LNCaP clone FGC (cell line): ENCODE data around the gene MAML2.

Source experiments
- DNase-seq: peaks from one replicate; pipeline ENCODE4 v3.0.0-alpha.2; 2011; ENCODE audit warnings: low read depth
- H3K4me3 ChIP-seq: 2 replicates; pipeline ENCODE4 v1.5.1; 2011; ENCODE audit warnings: mild to moderate bottlenecking, low read depth, low read length, control low read depth
- TF ChIP-seq, protein P1 (sequence below): IDR thresholded peaks from 2 replicates; pipeline ENCODE4 v1.5.1; 2012; ENCODE audit warnings: mild to moderate bottlenecking; ENCODE audit not compliant: control insufficient read depth, insufficient read depth; ENCODE audit errors: extremely low read depth

MAML2 gene

DNA sequence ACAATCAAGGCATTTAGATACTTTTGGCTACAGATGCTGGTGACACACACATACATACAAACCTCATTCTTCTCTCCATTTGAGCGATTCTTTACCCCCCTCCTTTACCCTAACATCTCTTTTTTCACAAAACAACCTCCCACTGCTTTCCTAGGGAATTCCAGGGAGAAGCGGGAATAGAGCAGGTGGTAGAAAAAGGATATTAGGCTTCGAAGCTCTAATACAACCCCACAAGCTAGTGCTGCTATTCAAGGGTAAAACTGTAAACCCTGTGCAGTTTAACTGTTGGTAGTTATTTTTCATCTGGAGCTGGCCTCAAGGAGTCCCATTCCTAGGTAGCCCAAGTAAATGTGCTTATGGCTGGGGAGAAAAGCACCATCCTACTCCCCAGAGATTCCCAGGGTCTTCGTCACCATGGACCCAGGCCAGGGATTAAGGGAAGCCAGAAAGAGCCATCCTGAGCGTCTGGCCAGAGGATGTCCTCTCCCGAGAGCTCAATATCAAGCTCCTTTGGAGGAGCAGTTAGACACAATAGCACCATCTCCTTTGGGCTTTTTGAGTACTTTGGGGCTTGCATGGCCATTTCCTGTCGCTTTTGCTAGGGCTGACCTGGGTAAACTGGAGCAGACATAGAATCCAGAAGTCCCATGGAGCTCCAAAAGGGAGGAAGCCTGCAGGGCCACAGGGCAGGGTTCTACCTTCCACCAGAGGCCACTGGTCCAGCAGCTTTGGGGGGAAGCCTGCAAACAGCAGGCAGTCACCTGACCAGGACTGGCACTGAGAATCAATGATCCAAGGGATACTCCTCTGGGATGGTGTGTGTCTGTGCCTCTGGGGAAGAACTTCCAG is 3.1 kb downstream of the MAML2 start:
- TF ChIP-seq, protein P1, sequence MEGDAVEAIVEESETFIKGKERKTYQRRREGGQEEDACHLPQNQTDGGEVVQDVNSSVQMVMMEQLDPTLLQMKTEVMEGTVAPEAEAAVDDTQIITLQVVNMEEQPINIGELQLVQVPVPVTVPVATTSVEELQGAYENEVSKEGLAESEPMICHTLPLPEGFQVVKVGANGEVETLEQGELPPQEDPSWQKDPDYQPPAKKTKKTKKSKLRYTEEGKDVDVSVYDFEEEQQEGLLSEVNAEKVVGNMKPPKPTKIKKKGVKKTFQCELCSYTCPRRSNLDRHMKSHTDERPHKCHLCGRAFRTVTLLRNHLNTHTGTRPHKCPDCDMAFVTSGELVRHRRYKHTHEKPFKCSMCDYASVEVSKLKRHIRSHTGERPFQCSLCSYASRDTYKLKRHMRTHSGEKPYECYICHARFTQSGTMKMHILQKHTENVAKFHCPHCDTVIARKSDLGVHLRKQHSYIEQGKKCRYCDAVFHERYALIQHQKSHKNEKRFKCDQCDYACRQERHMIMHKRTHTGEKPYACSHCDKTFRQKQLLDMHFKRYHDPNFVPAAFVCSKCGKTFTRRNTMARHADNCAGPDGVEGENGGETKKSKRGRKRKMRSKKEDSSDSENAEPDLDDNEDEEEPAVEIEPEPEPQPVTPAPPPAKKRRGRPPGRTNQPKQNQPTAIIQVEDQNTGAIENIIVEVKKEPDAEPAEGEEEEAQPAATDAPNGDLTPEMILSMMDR: no peak
- no peak for DNase-seq
- H3K4me3 ChIP-seq: no peak overlapping the region

DNA sequence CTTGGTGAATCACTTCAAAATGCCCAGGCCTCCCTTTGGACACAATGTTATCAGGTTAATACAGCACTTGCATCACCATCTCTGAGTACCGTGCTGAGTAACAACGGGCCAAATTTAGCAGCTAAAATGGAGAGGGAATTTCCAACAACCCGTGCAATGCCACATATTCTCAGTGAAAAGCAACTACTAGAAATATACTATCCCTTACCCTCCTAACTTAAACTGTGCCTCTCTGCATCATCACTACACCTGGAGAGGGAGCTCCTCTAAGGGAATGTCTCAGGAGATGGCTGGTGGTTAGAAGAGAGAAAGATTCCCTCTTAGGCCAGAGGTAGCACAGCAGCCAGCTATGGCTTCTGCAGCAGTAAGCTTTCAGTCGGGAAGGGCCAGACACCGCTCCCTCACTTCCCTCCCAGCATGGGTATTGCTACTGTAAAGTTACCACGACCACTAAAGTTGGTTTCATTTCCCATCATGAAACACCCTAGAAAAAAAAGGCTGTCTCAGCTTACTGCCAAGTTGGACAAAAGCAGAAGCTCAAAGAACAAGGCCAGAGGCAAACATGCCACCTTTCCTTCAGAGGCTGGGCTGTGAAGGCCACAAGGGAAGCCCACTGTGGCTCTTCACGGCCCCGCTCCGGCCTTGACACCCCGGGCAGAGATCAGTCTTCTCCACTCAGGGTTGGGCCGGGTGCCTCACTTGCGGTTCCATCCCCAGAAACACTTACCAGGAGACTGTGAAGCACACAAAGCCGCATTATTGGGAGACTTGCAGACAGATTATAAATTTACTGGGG is 3.9 kb downstream of the MAML2 start:
- TF ChIP-seq, protein P1: no peak
- DNase-seq: no peak
- no peak overlapping the region for H3K4me3 ChIP-seq

DNA sequence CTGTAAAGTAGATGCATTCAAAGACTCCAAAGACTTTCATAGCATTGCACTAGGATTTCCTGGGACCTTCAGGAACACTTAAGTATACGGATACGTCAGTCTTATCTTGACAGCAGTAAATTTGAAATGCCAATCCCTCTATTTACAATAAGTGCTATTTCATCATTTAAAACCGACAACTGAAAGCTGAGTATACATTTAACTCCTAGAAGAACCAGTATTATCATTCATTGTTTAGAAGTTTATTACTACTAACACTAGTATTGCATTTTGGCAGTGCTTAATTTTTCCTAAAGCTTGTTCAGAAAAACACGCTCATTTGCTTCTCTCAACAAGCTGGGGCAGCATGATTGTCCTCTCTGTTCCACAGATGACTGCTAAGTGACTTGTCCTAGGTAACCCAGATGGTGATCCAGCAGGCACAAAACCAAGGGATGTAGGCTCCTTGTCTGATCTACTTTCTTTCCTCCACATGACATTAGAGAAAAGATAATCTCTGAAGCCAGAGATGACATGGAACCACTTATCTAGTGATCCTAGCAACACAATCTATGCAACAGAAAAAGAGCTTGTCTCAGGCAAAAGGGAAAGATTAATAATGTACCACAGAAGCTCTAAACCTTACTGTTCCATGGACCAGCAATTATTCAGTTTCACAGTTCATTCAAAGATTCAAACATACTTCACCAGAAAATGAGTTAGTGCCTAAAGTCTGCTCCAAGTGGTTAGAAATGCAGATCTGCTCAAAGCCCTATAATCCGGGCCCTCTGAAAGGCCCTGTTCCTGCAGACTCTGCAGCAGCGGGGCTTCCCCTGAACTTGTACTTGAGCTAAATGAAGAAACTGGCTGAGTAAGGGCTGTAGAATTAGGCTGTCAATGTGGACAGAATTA is 5.2 kb downstream of the MAML2 start:
- DNase-seq: no peak
- TF ChIP-seq, protein P1: no peak
- H3K4me3 ChIP-seq: no peak overlapping the region

DNA sequence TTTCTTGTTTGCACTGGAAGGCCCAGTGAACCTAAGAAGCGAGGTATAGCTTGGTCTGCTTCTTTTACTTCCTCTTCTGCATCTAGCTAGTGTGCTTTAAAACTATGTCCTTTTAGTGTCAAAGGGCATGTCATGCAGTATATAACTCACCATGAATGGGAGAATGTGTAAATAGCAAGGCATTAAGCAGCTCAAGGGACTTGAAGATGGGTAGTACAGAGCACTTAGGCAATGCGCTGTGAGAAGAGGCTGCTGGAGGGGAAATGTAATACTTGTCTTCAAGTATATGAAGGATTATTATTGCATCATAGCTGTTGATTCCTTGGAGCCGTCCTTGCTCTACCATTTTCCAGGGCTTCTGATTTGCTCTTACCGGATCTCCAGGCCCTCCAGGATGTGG is 7.6 kb downstream of the MAML2 start:
- DNase-seq: no peak
- no peak overlapping the region for H3K4me3 ChIP-seq
- TF ChIP-seq, protein P1: no peak

DNA sequence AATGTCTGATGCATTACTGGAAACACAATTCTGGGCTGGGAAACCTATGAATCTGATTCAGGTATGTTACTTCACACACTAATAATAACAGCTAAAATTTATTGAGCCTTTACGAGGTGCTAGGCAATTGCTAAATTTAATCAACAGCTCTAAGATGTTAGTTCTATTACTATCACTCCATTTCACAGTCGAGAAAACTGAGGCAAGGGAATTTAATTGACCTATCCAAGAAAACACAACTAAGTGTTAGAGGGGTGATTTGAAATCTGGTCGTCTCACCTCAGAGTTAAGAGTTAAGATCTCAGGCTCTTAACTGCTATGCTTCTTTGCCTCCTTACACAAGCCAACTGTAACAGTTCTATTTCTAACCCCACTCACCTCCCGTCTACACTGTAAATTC is 8.8 kb downstream of the MAML2 start:
- no peak for DNase-seq
- no peak overlapping the region for H3K4me3 ChIP-seq
- TF ChIP-seq, protein P1: no peak

DNA sequence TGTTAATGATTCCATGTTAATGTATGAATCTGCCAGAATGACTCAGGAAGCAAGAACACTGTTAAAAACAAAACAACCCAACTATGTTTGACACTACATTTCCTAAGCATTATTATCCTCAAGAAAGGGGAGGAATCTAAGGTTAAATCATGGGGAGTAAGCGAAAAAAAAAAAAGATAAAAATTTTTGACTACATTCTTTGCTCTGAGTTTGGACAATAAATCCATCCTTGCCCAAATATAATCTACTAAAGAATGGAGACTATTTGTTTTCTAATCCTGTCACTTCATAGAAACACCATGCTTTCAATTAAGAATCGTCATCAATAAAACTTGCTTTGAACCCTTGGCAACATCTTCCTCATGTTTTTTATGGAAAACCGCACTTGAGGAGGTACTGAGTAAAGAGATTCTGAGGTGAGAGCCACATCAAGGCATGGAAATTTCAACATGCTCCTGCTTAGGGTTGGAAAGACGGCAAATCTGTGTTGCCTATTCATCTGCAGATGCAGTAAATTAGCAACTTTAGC is 9.7 kb downstream of the MAML2 start:
- H3K4me3 ChIP-seq: no peak overlapping the region
- no peak for DNase-seq

More for the DNA sequence above, 9.7 kb downstream of the MAML2 start:
- TF ChIP-seq, protein P1: no peak
